NCI-H2227 (cell line): ENCODE data around the gene CLIP2.
"Not testable (repeated sequence)": the region's sequence is repeated elsewhere in the genome, so short reads cannot be mapped to it uniquely, and the experiment has no call there.

ENCODE experiments used
- DNase-seq: peaks from one replicate; lab custom pipeline; 2025; ENCODE audit not compliant: unreplicated experiment; lab: John Stamatoyannopoulos, UW

The CLIP2 gene

DNA sequence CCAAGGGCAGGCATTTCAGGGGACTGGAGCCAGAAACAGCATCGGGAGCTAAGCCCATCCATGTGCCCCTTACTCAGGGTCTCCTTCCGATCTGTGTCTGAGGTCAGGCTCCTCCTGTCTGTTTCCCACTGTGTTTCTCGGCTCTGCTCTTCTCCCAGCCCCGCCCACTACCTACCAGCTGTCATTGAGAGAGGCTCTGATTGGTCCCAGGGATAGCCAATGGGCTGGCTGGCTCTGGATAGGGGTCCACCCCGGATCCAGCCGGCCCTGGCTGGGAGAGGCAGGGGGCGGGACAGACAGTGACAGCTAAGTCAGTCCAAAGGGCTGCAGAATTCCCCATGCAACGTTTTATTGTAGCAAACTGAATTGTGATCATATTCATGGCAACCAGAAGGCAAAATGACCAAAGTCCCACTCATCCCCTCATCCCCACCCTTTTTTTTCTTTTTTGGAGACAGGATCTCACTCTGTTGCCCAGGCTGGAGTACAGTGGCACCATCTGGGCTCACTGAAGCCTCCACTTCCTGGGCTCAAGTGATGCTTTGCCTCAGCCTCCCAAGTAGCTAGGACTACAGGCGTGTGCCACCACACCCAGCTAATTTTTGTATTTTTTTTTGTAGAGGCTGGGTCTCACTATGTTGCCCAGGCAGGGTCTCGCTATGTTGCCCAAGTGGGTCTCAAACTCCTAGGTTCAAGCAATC lies 76.3 kb downstream of the CLIP2 start:
- DNase-seq: peak; percentile 63

DNA sequence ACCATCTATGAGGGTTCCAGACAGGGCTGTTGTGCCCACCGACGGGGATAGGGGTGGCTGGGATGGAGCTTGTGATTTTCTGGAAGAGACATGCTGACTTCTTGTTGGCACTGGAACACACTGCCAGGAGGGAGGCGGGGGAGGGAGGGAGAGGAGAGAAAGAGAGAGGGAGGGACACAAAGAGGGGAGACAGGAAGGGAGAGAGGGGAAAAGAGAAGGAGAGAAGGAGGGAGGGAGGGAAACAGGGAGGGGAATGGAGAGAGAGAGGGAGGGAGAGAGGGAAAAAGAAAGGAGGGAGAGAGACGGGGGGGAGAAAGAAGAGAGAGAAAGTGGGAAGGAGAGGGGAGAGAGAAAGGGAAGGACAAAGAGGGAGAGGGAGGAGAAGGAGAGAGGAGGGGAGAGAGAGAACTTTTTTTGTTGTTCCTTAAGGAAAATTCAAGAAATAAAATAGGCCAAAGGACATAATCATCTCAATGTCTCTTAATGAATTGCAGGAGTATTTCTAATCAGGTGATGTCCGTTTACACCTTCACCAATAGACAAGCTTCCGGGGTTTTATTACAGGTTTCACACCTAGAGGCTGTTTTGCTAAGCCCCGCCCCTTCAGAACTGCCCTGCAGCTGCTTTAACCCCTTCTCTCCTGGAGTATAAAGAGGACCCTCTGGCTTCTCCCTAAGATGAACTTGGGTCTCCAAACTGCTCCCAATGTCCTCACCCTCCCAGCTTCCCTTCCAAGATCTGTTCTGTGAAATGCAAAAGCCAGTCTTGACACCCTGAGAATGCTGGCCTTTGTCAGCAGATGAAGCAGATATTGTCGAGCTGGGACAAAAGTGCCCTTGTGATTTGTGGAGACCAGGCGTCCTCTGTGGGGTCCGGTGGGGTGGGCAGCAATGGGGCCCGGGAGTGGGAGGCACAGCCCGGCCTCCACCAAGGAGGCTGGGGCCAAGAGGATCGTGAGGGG lies 82.5 kb downstream of the CLIP2 start:
- peak; percentile 49 for DNase-seq

DNA sequence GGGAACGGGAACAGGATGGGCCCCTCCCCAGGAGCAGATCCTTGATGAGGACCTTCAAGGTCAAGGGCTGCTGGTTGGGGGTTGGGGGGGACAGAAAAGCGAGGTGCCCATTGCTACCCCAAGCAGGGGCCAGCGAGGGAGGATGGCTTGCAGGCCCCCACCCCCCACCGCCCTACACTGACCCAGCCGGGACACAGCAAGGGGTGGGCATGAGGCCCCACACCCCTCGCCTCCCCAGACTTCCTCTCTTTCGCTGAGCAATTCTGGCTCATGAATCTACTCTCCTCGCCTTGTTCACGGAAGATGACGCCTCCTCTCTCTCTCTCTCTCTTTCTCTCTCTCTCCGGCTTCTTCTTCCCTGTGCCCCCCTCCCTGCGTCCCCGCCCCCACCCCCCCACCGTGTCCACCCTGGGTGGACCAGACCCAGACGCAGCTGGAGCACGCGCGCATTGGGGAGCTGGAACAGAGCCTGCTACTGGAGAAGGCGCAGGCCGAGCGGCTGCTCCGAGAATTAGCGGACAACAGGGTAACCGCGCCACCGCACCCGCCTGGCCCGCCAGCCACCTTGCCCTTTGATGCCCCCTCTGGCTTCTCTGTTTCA lies 83.4 kb downstream of the CLIP2 start:
- DNase-seq: no peak

DNA sequence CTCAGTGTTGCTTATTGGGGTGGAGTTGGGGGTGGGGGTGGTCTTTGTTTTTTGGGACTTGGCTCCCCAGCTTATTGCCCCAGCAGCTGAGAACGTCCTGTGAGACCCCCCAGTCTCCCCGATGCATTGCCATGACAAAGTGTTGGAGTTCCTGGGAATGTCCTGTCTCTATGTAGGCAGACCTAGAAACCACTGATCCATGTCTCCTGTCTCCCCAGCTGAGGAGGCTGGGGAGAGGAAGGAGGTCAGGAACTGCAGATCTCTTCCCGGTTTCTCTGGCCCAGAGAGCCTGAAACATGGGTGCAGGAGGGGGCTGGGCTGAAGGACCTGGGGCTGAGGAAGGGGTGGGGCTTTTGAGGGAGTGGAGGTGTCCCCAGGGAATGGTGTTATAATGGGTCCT lies 84.3 kb downstream of the CLIP2 start:
- no peak for DNase-seq

DNA sequence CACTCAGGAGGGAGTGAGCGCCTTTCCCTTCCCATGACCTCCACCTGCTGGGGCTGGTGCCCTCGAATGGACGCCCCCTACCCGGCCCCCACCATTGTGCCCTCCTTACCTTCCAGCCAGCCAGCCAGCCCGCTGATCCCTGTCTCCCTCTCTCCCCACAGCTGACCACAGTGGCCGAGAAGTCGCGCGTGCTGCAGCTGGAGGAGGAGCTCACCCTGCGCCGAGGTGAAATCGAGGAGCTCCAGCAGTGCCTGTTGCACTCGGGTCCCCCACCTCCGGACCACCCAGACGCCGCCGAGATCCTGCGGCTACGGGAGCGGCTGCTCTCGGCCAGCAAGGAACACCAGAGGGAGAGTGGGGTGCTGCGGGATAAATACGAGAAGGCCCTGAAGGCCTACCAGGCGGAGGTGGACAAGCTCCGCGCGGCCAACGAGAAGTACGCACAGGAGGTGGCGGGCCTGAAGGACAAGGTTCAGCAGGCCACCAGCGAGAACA lies 86.6 kb downstream of the CLIP2 start:
- no peak for DNase-seq

DNA sequence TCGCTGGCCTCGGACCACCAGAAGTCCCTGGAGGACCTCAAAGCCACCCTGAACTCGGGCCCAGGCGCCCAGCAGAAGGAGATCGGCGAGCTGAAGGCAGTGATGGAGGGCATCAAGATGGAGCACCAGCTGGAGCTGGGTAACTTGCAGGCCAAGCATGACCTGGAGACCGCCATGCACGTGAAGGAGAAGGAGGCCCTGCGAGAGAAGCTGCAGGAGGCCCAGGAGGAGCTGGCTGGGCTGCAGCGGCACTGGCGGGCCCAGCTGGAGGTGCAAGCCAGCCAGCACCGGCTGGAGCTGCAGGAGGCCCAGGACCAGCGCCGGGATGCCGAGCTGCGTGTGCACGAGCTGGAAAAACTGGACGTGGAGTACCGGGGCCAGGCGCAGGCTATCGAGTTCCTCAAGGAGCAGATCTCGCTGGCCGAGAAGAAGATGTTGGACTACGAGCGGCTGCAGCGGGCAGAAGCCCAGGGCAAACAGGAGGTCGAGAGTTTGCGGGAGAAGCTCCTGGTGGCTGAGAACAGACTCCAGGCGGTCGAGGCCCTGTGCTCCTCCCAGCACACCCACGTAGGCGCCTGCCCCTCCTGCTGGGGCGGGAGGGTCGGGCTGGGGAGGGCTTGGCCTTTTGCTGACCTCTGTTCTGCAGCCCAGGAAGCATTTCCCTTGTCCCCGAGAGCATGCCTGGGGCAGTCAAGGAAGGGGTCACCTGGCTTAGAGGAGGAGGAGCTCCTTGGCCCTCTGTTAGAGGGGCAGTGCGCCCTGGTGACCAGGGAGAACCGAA lies 87.2 kb downstream of the CLIP2 start:
- DNase-seq: no peak

DNA sequence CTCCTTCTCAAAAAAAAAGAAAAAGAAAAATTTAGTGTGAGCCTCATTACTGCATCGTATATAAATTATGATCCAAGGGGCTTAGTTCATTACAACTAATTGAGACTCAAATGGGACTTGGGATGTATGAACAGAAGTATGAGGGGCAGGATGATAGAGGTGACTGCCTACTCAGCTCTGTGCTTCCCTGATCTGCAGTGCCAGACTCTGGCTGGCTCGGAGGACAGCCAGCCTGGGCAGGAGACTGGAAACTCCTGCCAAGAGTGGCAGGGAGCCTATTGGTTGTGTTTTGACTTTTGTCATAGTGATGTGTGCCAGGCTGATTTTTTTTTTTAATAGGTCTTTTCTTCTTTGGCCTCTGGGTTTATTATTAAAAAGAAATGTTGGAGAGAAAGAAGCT lies 90.7 kb downstream of the CLIP2 start:
- DNase-seq: no peak

DNA sequence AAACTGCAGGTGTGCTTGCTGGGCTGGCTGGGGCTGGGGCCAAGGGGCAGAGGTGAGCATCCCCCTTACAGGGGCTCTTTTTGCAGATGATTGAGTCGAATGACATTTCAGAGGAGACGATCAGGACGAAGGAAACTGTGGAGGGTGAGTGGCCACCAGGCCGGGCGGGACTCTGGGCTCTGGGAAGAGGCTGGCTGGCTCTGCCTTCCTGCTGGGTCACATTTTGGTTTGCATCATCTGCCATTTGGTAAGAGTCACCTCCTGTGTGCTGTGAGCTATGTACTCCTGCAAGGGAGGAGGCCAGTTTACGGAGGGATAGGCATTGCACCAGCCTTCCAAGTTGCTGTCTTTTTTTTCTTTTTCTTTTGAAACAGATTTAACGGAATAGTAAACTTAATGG lies 91.5 kb downstream of the CLIP2 start:
- no peak for DNase-seq

DNA sequence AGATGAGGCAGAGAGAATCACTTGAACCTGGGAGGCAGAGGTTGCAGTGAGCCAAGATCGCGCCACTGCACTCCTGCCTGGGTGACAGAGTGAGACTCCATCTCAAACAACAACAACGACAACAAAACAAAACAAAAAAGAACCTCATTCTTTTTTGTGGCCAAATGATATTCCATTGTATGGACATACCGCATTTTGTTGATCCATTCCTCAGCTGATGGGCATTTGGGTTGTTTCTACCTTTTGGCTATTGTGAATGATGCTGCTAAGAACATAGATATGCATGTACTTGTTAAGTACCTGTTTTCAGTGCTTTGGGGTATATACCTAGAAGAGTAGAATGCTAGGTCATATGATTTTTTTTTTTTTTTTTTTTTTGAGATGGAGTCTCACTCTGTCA lies 94.9 kb downstream of the CLIP2 start:
- not testable (repeated sequence) for DNase-seq

DNA sequence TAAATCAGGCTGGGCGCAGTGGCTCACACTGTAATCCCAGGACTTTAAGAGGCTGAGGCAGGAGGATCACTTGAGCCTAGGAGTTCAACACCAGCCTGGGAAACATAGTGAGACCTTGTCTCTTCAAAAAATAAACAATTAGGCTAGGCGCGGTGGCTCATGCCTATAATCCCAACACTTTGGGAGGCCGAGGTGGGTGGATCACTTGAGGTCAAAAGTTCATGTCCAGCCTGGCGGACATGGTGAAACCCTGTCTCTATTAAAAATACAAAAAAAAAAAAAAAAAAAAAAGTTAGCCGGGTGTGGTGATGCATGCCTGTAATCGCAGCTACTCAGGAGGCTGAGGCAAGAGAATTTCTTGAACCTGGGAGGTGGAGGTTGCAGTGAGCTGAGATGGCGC lies 95.6 kb downstream of the CLIP2 start:
- not testable (repeated sequence) for DNase-seq

DNA sequence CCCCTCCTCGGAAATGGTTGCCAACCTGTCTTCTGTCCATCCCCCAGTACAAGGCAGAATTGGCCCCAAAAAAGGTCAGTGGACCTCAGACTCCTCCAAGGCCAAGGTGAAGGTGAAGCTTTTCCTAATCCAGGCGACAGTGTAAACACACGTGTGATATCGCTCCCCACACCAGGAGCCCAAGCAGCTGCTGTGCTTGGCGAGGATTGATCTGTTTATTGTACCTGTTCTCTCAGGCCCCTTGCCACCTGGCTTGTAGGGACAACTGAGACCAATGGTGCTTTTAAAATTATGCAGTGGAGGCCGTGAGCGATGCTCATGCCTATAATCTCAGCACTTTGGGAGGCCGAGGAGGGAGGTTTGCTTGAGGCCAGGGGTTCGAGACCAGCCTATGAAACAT lies 98.4 kb downstream of the CLIP2 start:
- no peak for DNase-seq

DNA sequence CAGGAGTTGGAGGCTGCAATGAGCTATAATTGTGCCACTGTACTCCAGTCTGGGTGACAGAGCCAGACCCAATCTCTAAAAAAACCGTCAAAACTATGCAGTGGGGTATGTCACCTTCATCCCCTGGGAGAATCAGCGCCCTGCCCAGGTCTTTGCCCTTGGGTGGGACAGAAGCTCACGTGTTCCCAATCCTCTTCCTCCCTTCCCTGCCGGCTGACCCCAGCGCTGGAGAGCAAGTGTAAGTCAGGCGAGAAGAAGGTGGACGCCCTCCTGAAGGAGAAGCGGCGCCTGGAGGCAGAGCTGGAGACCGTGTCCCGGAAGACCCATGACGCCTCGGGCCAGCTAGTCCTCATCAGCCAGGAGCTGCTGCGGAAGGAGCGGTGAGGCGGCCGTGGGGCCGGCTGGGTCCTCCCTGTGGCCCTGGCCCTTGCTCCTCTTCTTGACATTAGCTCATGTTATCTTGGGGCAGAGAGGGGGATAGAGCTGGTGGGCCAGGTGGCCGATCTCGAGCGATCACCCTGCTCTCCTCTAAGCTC lies 99.7 kb downstream of the CLIP2 start:
- no peak for DNase-seq

DNA sequence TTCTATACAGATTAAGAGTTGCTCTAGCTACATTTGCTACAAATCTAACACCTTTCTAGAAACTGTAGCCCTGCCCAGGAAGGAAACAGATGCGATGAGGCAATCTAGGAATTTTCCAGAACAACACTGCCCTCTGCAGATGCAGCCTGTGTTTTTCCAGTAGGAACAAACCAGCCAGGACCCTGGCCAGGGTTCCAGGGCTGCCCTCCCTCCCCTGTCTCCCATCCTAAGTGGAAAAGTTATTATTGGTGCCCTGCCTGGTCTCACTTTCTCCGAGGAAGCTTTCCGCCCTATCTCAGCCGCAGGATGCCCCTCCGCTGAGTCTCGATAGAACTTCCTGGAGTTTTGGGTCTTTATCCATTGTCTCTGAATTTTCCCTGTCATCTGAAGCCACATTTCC lies 104.5 kb downstream of the CLIP2 start:
- not testable (repeated sequence) for DNase-seq

DNA sequence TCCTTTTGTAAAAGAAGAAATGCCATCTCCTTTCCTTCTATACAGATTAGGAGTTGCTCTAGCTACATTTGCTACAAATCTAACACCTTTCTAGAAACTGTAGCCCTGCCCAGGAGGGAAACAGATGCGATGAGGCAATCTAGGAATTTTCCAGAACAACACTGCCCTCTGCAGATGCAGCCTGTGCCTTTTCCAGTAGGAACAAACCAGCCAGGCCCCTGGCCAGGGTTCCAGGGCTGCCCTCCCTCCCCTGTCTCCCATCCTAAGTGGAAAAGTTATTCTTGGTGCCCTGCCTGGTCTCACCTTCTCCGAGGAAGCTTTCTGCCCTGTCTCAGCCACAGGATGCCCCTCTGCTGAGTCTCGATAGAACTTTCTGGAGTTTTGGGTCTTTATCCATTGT lies 105.4 kb downstream of the CLIP2 start:
- not testable (repeated sequence) for DNase-seq

DNA sequence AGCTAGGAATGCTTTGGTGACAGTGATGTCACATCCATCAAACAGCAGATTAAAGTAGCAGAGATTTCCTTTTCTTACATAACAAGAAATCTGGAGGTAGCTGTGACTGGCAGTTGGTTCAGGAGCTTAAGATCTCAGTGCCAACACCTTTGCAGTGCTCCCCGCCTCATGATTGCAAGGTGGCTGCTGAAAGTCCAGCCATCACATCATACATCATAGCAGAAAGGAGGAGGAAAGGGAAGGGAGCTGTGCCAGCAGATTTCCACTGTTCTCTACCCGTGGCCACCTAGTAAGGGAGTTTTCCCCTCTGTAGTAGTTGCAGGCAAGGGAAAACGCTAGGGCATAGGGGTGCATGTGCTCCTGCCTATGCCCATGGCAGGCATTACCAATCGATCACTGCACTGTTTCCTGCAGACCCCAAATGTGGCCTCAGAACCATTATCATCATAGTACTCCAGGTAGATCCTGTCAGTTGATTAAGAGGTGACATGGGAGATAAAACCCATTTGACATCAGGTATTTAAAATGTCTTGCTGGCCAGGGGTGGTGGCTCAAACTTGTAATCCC lies 106.6 kb downstream of the CLIP2 start:
- DNase-seq: no peak

DNA sequence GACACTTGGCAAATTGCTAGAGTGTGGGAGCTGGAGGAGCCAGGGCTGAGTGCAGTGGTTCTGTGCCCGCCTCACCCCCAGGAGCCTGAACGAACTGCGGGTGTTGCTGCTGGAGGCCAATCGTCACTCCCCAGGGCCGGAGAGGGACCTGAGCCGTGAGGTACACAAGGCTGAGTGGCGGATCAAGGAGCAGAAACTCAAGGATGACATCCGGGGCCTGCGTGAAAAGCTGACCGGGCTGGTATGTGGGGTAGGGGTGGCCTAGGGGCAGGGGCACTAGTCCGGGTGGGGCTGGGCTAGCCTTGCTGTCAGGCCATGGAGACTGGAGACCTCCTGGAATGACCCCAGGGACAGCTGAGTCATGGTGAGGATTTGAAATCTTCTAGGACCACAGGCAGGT lies 107.8 kb downstream of the CLIP2 start:
- DNase-seq: no peak

DNA sequence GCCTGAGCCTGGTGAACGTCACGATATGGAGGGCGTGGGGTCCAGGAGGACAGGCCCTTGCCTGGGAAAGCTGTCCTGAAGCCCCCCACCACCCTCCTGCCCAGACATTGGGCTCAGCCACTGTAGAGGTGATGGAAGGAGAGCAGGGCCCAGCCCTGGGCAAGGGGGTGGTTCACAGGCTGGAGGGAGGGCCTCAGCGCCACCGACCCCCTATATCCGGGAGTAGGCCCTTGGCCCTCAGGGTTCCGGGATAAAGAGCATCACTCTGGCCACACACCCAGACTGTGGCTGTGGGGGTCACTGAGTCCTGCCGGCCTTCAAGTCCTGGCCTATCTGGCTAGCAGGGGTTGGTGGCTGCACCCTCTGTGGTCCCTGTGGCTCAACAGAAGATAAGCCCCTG lies 109.2 kb downstream of the CLIP2 start:
- DNase-seq: no peak

DNA sequence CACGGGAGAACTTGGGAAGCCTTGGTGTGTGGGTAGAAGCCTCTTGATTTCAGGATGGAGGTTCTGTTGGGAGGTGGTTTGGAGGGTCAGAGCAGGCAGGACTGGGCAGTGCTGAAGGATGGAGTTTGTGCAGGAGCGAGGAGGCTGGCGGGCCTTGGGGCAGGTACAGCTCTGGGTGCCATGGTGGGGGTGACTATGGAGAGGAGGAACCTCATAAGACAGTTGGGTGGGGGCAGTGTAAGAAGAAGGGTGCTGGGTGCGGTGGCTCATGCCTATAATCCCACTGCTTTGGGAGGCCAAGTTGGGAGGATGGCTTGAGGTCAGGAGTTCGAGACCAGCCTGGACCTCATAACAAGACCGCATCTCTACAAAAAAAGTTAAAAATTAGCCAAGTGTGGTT lies 109.8 kb downstream of the CLIP2 start:
- DNase-seq: no peak

DNA sequence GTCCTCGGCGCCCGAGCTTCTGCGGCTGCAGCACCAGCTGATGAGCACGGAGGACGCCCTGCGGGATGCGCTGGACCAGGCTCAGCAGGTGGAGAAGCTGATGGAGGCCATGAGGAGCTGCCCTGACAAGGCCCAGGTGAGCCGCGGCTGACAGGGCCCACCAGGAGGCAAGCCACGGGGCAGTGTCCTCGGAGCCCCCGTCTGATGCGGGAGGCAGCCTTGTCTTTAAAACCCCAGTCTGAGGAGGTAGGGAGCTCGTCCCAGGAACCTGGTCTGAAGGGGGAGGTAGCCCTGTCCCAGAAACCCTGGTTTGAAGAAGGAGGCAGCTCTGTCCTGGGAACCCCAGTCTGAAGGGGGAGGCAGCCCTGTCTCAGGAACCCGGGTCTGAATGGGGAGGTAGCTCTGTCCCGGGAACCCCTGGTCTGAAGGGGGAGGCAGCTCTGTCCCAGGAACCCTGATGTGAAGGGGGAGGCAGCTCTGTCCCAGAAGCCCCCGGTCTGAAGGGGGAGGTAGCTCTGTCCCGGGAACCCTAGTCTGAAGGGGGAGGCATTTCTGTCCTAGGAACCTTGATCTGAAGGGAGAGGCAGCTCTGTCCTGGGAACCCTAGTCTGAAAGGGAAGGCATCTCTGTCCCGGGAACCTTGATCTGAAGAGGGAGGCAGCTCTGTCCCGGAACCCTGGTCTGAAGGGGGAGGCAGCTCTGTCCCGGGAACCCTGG lies 111.4 kb downstream of the CLIP2 start:
- DNase-seq: no peak
